Skin epidermis (tissue), 12 donors: ENCODE measurements around the gene C2CD3.
"Not testable (repeated sequence)": the region's sequence is repeated elsewhere in the genome, so short reads cannot be mapped to it uniquely, and the experiment has no call there.

Experiments used
- H3K27ac ChIP-seq, 21 experiments: fragments of 200-600 bp; sonication (generic) in 11 of 21; one replicate each; pipeline ENCODE4 v1.5.0; 2020; ENCODE audit warnings: mild to moderate bottlenecking in 3 of 21, inconsistent platforms in 2 of 21, moderate library complexity in 2 of 21
- H3K4me3 ChIP-seq, 7 experiments: fragments of 200-600 bp; sonication (generic) in 2 of 7; one replicate each; pipeline ENCODE4 v1.5.0; 2020; ENCODE audit warnings: inconsistent platforms in 2 of 7, mild to moderate bottlenecking in 2 of 7, moderate library complexity in 1 of 7

The C2CD3 gene

DNA sequence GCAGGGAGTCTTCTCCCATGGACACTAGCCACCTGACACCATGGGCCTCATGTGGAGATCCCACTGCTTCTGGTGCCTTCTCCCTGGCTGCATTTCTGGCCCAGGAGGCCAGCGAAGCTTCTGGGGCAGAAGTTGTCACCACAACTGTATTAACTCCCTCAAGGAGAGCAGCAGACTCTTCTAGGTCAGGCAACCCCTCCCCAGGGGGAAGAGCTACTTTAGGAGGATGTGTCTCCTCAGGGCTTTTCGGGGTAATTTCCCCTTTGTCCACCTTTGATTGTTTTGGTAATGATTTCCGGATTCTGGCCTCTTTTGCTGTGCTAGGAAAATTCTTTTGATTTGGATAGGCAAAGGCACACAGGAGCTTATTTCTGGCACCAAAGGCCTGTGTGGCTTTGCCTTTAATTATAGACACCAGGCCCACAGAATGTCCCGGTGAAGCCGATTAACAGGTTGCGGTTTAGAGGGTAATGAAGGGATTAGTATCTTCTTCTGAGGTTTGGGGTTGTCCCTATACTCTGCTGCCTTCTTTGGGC, 179.3 kb downstream of the C2CD3 start:
- H3K4me3 ChIP-seq: no peak overlapping the region
- H3K27ac ChIP-seq: peak overlapping the region in 1 of 21 experiments; percentile 14

GRCh38 chr11:73990730-73991129, 180.1 kb downstream of the C2CD3 start:
- H3K4me3 ChIP-seq: no peak overlapping the region

DNA sequence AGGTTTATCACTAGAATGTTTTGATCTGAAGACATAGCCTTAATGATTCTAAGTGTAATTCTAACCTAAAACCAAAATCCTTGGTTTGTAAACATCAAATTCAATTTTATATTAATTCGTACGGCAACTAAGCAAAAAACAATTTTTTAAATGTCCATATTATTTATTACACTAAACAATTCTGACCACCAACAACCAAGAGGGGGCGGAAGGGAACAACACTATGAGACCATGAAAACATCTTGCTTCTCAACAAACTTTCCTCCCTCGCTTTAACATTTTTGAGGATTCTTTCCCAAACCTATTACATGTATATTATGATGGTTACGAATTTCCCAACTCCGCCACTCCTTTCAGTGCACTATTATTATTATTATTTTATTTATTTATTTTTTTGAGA, 181.6 kb downstream of the C2CD3 start:
- Histone ChIP-seq H3K27ac (no peak overlapping the region), H3K4me3 (no peak overlapping the region)

More at GRCh38 chr11:73990730-73991129, 180.1 kb downstream of the C2CD3 start:
- no peak overlapping the region for H3K27ac ChIP-seq

GRCh38 chr11:73988227-73988626, 182.6 kb downstream of the C2CD3 start:
- H3K4me3 ChIP-seq: no peak overlapping the region
- no peak overlapping the region for H3K27ac ChIP-seq

DNA sequence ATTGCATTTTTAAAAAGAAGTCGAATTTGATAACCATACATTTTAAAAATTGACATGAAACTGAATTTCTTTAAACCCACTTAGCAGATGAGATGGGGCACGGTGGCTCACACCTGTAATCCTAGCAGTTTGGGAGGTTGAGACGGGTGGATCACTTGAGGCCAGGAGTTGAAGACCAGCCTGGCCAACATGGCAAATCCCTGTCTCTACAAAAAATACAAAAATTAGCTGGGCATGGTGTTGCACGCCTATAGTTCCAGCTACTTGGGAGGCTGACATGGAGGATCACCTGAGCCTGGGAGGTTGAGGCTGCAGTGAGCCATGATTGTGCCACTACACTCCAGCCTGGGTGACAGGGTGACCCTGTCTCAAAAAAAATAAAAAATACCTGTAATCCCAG, 185.1 kb downstream of the C2CD3 start:
- not testable (repeated sequence) for H3K4me3 ChIP-seq, H3K27ac ChIP-seq

DNA sequence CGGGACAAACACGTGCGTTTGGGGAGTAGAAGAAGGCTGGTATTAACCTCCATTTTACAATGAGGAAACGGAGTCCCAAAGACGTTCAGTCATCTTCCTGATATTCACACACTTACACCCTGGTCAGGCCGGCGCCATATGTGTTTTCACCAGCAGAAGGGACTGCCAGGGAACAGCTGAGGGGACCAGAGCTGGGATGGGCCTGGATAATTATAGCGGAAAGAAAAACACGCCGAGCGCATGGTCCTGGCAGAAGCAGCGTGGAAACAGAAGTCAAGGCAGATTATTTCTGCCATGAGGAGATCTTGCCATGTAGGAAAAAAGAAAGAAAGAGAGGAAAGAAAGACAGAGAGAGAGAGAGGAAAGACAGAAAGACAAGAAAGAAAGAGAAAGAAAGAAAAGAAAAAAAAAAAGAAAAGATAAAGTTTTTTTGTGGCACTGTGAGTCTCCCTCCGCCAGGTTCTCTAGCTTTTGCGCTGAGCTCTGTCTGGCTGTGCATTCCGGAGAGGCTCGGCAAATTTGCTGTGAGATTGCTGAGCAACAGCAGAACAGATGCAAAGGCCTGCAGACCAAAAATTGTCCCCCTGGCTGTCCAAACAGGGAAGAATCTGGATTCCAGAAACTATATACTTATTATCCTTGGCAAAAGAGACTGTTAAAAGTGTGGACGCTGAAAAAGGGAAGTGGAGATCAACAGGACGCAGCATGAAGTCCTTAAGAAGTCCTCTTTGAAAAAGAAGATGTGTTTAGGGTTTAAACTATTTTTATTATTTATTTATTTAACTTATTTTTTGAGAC, 186.9 kb downstream of the C2CD3 start:
- Histone ChIP-seq H3K4me3 (peak overlapping the region; percentile 42 to 69 (median 55)), H3K27ac (peak overlapping the region in 20 of 21 experiments; percentile 16 to 96 (median 82))

DNA sequence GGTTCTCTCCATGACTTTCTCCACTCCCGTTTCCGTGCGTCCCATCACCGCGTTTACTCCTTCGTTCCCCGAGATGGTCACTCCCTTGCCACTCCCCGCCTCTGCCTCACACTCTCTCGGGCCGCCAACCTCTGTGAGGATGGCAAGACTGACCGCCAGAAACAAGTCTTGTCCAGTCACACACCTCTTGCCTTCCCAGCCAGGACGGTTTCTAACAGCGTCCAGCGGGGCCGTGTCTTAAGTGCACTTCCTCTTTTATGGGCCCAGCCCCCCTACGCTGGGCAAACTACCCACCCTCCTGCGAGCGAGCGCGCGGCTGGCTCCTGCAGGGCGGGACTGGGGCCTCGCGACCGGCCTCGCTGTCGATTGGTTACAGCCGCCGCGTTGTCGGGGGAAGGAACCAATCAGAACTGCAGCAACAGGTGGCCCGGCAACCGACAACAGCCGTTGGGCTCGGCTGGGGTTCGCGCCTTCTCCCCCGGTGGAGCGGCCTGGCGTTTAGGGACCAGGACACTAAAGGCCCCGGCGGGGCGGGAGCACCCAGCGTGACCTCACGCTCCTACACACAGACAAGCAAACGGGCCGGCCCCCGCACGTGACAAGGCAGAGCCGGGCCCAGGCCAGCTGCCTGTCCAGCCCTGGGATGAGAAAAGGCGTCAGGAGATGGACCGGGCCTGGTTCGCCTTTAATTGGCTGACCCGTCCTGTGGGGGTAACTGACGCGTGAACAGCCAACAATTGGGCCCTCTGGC, 187.6 kb downstream of the C2CD3 start:
- H3K4me3 ChIP-seq: peak overlapping the region; percentile 42 to 69 (median 55)
- peak overlapping the region; percentile 16 to 96 (median 83) for H3K27ac ChIP-seq

DNA sequence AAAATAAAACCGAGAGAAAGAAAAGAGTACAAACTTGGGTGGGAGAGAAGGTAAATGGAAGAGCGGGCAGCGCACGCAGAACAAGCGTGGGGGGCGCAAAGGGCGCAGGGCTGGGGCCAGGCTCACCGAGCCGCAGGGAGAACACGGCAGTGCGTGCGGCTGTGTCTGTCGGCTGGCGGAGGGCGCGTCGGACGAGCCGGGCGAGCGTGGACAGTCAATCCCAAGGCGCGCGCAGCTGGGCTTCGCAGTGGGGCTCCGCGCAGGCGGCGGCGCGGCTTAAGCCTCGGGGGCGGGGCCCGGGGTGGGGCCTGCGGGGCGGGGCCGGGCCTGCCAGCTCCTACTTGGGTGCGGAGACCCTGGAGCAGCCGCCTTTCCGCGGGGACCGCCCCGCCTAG, 188.2 kb downstream of the C2CD3 start, which contains the start of gene UCP2:
UCP2 (minus strand) TSS at position 249 of the 395 bp plus-strand sequence. CDS start 4,465 bp downstream, outside the sequence.
- Histone ChIP-seq H3K27ac (peak within 1 kb of the TSS; percentile 16 to 96 (median 83)), H3K4me3 (peak within 1 kb of the TSS; percentile 42 to 69 (median 55))

GRCh38 chr11:73981051-73981805, 189.6 kb downstream of the C2CD3 start:
- Histone ChIP-seq H3K4me3 (peak overlapping the region; percentile 42 to 69 (median 55)), H3K27ac (peak overlapping the region in 17 of 21 experiments; percentile 16 to 96 (median 83))

GRCh38 chr11:73980001-73980961, 190.5 kb downstream of the C2CD3 start:
- Histone ChIP-seq H3K4me3 (peak overlapping the region; percentile 42 to 69 (median 55)), H3K27ac (peak overlapping the region in 16 of 21 experiments; percentile 16 to 96 (median 82))

- Histone ChIP-seq H3K27ac (peak overlapping the region in 11 of 21 experiments; percentile 3 to 96 (median 82)), H3K4me3 (peak overlapping the region in 1 of 7 experiments; percentile 0)
Measured at GRCh38 chr11:73978576-73979086, 192.2 kb downstream of the C2CD3 start.

- H3K27ac ChIP-seq: peak overlapping the region in 6 of 21 experiments; percentile 3 to 94 (median 50)
- H3K4me3 ChIP-seq: peak overlapping the region in 1 of 7 experiments; percentile 0
Measured at GRCh38 chr11:73977856-73978519, 192.8 kb downstream of the C2CD3 start.

DNA sequence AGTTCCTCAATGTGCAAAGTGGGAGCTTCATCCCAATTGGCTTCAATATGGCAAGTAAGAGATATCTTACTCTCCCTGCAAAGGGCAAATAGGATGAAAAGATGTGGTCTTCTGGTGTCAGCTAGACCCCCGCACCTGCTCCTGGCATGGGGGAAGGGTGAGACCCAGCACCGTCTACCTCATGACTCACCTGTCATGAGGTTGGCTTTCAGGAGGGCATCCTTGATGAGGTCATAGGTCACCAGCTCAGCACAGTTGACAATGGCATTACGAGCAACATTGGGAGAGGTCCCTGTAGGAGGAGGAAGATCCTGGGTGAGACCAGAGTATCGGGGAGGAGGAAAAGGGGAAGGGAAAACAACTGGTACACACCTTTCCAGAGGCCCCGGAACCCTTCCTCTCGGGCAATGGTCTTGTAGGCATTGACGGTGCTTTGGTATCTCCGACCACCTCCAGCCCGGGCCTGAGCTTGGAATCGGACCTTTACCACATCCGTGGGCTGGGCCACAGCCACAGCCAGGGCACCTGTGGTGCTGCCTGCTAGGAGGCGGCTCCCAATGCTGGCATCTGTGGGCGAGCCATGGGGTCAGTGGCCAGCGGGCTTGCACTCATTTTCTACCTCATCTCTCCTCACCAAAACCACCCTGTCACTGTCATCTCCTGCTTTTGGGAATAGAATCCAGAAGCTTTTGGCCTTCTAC, 194.2 kb downstream of the C2CD3 start:
- H3K27ac ChIP-seq: peak overlapping the region in 3 of 21 experiments; percentile 10 to 92 (median 81)

DNA sequence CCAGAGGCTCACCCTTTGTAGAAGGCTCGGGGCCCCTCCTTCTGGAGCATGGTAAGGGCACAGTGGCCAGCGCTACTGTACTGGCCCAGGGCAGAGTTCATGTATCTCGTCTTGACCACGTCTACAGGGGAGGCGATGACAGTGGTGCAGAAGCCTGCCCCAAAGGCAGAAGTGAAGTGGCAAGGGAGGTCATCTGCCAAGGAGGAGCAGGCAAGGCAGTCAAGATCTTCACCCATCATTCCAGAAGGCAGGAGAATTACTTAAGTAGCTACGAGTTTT, 195.4 kb downstream of the C2CD3 start:
- H3K27ac ChIP-seq: peak overlapping the region in 5 of 21 experiments; percentile 8 to 78 (median 59)
- H3K4me3 ChIP-seq: no peak overlapping the region

More for the DNA sequence above, 194.2 kb downstream of the C2CD3 start:
- H3K4me3 ChIP-seq: no peak overlapping the region

GRCh38 chr11:73974604-73975478, 196.0 kb downstream of the C2CD3 start:
- H3K27ac ChIP-seq: peak overlapping the region in 9 of 21 experiments; percentile 5 to 78 (median 52)
- H3K4me3 ChIP-seq: no peak overlapping the region
